Ascending aorta (tissue), 2 donors: ENCODE measurements around the gene GRIA4. TPM values are rescaled to one million over a fixed set of nuclear protein-coding genes. Genes with fewer than 3 reads are reported as not detected.

Source experiments
- DNase-seq, 2 donors: peaks; one replicate each; pipeline ENCODE4 v3.0.0-alpha.2; 2019; ENCODE audit warnings: low spot score in 2 of 2
- H3K27ac ChIP-seq, 2 donors: fragments of 200-600 bp; sonication (generic); one replicate each; pipeline ENCODE4 v1.5.1; 2016 to 2017; ENCODE audit warnings: mild to moderate bottlenecking in 1 of 2
- H3K27me3 ChIP-seq: fragments of 200-600 bp; sonication (generic); one replicate; pipeline ENCODE4 v1.5.1; 2017
- H3K36me3 ChIP-seq, 2 donors: fragments of 200-600 bp; sonication (generic); one replicate each; pipeline ENCODE4 v1.5.1; 2016
- H3K4me1 ChIP-seq, 2 donors: fragments of 200-600 bp; sonication (generic); one replicate each; pipeline ENCODE4 v1.5.1; 2016 to 2017; ENCODE audit warnings: mild to moderate bottlenecking in 1 of 2
- H3K4me3 ChIP-seq, 2 donors: fragments of 200-600 bp; sonication (generic); one replicate each; pipeline ENCODE4 v1.5.1; 2016 to 2017; ENCODE audit warnings: mild to moderate bottlenecking in 1 of 2
- H3K9me3 ChIP-seq, 2 donors: fragments of 200-600 bp; sonication (generic); one replicate each; pipeline ENCODE4 v1.5.1; 2016
- intact Hi-C: fragments of 100-400 bp; cut with DNase I; formaldehyde crosslinking; loops from one replicate; pipeline ENCODE4 v1.15.1; 2023
- total RNA-seq: library from RNA; depleted of rRNA; stranded (reverse); fragments of >200 nt; gene quantifications from one replicate; pipeline ENCODE4 v1.1.0, GENCODE V29; 2016
- TF ChIP-seq, protein P1 (sequence below), 3 experiments: fragments of 200-600 bp in 2 of 3; fragments of 450-650 bp in 1 of 3; sonication (generic) in 2 of 3; IDR thresholded peaks; one replicate each; pipeline ENCODE4 v1.5.1; 2016 to 2019; ENCODE audit warnings: antibody characterized with exemption in 3 of 3, mild to moderate bottlenecking in 1 of 3, moderate library complexity in 1 of 3

Gene GRIA4
- total RNA-seq, 1 donor from 2014 or later = not detected

DNA sequence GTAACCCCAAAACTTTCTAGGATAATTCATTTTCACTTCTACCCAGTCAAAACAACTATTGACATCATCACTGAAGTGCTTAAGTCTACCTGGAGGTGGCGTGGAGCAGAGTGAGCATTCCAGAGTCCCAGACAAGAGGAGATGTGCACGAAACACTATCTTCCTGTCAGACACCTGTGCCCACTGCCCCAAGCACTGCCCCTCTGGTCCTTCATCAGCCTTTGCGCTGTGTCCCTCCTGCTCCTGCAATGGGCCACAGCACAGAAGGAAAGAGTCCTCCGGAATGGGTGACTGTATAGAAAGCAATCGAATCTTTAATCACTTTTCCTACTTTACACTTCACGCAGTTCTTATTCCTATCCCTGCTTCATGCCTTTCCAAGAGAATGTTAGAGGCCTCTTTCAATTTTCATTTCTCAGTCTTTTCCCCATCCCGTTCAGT, 512 bp upstream of the GRIA4 start:
- TF ChIP-seq, protein P1, sequence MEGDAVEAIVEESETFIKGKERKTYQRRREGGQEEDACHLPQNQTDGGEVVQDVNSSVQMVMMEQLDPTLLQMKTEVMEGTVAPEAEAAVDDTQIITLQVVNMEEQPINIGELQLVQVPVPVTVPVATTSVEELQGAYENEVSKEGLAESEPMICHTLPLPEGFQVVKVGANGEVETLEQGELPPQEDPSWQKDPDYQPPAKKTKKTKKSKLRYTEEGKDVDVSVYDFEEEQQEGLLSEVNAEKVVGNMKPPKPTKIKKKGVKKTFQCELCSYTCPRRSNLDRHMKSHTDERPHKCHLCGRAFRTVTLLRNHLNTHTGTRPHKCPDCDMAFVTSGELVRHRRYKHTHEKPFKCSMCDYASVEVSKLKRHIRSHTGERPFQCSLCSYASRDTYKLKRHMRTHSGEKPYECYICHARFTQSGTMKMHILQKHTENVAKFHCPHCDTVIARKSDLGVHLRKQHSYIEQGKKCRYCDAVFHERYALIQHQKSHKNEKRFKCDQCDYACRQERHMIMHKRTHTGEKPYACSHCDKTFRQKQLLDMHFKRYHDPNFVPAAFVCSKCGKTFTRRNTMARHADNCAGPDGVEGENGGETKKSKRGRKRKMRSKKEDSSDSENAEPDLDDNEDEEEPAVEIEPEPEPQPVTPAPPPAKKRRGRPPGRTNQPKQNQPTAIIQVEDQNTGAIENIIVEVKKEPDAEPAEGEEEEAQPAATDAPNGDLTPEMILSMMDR (IDR thresholded peaks at IDR 0.05) = no peak
- DNase-seq = no peak
- Histone ChIP-seq H3K9me3 (no peaks in the 10 kb centered on the region), H3K4me3 (peak overlapping the region; percentile 55 to 58), H3K27me3 (no peaks in the 10 kb centered on the region), H3K4me1 (peaks cover 0 to 5% of the 10 kb centered on the region in 2 donors), H3K36me3 (no peaks in the 10 kb centered on the region), H3K27ac (peak overlapping the region in 1 of 2 donors; percentile 64)
- intact Hi-C loops = no loop called here

DNA sequence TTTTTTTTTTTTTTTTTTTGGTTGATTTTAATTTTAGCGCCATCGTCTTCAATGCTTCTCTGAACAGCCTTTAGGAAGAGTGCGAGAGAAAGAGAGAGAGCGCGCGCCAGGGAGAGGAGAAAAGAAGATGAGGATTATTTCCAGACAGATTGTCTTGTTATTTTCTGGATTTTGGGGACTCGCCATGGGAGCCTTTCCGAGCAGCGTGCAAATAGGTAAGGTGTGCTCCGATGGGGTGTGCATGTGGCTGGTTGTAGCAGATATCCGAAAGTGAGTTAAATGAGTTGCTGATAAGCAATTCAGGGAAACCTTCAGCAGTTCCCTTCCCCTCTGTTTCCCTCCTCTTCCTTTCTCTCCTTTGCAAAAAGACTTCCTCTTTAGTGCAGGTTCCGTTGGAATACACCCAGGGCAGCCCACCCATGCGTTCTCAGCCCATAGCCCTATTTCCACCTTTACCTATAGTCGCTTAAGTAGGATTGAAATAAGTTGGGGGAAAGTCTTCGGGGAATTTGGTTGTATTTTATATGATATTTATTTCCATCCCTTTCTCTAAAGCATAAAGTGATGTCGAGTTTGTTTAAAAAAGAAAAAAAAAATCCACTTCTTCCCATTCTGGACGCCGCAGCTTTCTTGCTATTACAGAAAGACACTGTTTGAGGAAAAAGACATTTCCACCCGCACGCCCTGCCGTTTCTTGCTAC, 1.1 kb downstream of the GRIA4 start:
- H3K27me3 ChIP-seq = no peaks in the 10 kb centered on the region
- no peaks in the 10 kb centered on the region for H3K9me3 ChIP-seq
- no peak for DNase-seq
- peak overlapping the region in 1 of 2 donors; percentile 41 for H3K27ac ChIP-seq
- H3K4me3 ChIP-seq = peak overlapping the region; percentile 55 to 58
- peaks cover 0 to 5% of the 10 kb centered on the region in 2 donors for H3K4me1 ChIP-seq
- intact Hi-C loops = no loop called here
- TF ChIP-seq, protein P1 (IDR thresholded peaks at IDR 0.05) = no peak
- H3K36me3 ChIP-seq = no peaks in the 10 kb centered on the region

DNA sequence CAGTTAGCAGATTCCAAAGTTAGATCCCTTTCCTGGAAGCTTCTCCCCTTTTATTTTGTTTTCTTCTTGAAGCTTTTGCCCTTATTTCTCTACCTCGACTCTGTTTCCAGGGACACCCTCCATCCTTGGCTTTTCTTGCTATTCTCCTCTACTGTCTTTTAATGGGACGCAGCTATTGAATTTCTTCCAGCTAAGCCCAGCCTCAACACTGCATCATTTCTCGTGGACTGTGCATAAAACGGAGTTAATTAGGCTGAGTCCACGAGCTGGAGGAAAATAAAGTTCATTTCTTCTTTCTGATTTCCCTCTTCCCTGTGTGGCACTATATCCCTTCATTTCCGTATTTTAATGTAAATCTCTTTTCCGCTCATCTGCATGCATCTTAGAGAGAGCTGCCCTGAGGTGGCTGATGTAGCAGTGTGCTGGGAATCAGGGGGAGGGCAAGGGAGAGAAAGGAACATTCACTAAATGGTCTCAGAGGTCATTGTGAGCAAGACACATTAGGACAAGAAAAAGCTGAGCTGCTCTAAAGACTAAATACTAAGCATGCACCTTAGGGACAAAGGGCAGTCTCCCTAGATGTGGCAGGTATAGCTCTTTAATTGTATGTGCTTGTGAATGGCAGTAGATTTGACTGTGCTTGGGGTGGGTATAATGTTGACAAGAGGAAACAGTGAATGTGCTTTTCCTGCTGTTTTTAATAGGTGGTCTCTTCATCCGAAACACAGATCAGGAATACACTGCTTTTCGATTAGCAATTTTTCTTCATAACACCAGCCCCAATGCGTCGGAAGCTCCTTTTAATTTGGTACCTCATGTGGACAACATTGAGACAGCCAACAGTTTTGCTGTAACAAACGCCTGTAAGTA, 1.9 kb downstream of the GRIA4 start:
- Histone ChIP-seq H3K36me3 (no peaks in the 10 kb centered on the region), H3K9me3 (no peaks in the 10 kb centered on the region), H3K27me3 (no peaks in the 10 kb centered on the region), H3K4me3 (peak overlapping the region; percentile 27 to 58), H3K4me1 (peaks cover 0 to 5% of the 10 kb centered on the region in 2 donors), H3K27ac (peak overlapping the region in 1 of 2 donors; percentile 41)
- intact Hi-C loops = no loop called here
- no peak for DNase-seq
- TF ChIP-seq, protein P1 (IDR thresholded peaks at IDR 0.05) = no peak

DNA sequence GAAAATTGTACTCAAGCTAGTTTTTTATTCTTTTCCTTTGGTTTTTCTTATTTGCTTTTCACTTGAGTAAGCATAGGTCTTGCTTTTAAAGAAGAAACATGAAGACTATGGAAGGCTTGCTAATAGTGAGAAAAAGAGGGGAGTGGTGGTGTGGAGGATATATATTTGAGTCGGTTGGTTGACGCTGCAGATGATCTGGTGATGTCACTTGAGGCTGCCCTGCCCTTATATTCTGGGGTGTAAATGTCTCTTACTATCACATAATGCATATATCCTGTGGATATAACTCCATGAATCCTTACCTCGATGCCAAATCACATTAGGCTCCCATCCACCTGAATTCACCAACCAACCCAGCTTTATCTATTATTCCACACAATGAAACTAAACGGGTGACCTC, 2.9 kb downstream of the GRIA4 start:
- Histone ChIP-seq H3K9me3 (no peaks in the 10 kb centered on the region), H3K27ac (peak overlapping the region in 1 of 2 donors; percentile 30), H3K27me3 (no peaks in the 10 kb centered on the region), H3K4me1 (peaks cover 0 to 5% of the 10 kb centered on the region in 2 donors), H3K36me3 (no peaks in the 10 kb centered on the region), H3K4me3 (no peak overlapping the region)
- no peak for DNase-seq
- intact Hi-C loops = no loop called here
- TF ChIP-seq, protein P1 (IDR thresholded peaks at IDR 0.05) = no peak

DNA sequence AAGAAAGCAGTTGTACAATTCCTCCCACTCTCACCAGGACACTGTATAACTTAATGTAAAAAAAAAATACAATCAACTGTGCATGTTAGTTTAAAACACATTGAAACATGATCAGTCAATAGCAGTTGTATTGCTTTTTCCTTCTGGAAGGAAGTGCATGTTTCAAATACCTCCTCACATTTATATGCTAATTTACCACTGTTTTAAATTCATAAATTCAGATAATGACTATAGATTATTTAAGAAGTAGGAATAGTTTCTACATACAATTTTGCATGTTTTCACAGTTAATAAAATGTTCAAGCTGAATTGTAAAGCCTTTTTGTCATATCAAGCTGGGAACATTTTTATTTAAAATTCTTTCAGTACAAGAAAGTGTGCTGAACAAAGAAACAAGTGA, 3.3 kb downstream of the GRIA4 start:
- Histone ChIP-seq H3K4me3 (no peak overlapping the region), H3K9me3 (no peaks in the 10 kb centered on the region)

More for the DNA sequence above, 3.3 kb downstream of the GRIA4 start:
- H3K27ac ChIP-seq = peak overlapping the region in 1 of 2 donors; percentile 30
- TF ChIP-seq, protein P1 (IDR thresholded peaks at IDR 0.05) = no peak
- intact Hi-C loops = no loop called here
- no peaks in the 10 kb centered on the region for H3K36me3 ChIP-seq
- DNase-seq = no peak
- H3K4me1 ChIP-seq = peaks cover 0 to 5% of the 10 kb centered on the region in 2 donors
- no peaks in the 10 kb centered on the region for H3K27me3 ChIP-seq
